Measurements from ENCODE around the gene UNC93A.

Gene UNC93A

DNA sequence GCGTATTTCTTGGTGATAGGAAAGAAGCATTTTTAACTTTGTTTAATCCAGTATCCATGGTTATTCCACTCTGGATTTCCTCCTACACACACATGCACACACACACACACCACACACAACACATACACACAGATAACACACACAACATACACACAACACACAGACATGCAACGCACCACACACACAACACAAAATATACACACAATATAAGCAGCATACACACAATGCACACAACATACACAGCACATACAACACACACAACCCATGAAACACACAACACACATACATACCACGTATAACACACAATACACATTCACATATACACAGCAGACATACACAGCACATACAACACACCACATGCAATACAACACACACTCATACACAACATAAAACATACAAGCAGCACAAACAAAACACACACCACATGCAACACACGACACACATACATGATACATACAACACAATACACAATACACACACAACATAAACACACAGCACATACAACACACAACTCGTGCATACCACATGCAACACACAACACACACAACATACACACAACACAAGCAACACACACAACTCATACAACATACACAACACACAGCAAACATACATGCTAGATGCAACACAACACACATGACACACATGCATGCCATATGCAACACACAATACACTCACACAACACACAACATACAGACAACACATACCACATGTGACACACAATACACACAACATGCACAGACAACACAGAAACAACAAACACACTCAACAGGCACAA is 46.7 kb downstream of the UNC93A start:
- no peaks in the 10 kb centered on the region for H3K79me2 ChIP-seq
- no peaks in the 10 kb centered on the region for H3K27me3 ChIP-seq (ENCODE audit: control insufficient read depth, insufficient read depth, low read length)
- TF ChIP-seq, protein P1, sequence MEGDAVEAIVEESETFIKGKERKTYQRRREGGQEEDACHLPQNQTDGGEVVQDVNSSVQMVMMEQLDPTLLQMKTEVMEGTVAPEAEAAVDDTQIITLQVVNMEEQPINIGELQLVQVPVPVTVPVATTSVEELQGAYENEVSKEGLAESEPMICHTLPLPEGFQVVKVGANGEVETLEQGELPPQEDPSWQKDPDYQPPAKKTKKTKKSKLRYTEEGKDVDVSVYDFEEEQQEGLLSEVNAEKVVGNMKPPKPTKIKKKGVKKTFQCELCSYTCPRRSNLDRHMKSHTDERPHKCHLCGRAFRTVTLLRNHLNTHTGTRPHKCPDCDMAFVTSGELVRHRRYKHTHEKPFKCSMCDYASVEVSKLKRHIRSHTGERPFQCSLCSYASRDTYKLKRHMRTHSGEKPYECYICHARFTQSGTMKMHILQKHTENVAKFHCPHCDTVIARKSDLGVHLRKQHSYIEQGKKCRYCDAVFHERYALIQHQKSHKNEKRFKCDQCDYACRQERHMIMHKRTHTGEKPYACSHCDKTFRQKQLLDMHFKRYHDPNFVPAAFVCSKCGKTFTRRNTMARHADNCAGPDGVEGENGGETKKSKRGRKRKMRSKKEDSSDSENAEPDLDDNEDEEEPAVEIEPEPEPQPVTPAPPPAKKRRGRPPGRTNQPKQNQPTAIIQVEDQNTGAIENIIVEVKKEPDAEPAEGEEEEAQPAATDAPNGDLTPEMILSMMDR (IDR thresholded peaks at IDR 0.05): no peak
- no peak overlapping the region for H3K9ac ChIP-seq
- no peak overlapping the region for H2AFZ ChIP-seq
- H3K4me1 ChIP-seq: no peaks in the 10 kb centered on the region
- H3K9me3 ChIP-seq (ENCODE audit: control insufficient read depth, low read length): no peaks in the 10 kb centered on the region
- H3K4me2 ChIP-seq (ENCODE audit: low read length): no peak overlapping the region
- no peak overlapping the region for H3K4me3 ChIP-seq (ENCODE audit: low read depth, low read length)
- H3K36me3 ChIP-seq (ENCODE audit: control insufficient read depth, insufficient read depth, low read length): no peaks in the 10 kb centered on the region
- H3K27ac ChIP-seq: no peak overlapping the region

DNA sequence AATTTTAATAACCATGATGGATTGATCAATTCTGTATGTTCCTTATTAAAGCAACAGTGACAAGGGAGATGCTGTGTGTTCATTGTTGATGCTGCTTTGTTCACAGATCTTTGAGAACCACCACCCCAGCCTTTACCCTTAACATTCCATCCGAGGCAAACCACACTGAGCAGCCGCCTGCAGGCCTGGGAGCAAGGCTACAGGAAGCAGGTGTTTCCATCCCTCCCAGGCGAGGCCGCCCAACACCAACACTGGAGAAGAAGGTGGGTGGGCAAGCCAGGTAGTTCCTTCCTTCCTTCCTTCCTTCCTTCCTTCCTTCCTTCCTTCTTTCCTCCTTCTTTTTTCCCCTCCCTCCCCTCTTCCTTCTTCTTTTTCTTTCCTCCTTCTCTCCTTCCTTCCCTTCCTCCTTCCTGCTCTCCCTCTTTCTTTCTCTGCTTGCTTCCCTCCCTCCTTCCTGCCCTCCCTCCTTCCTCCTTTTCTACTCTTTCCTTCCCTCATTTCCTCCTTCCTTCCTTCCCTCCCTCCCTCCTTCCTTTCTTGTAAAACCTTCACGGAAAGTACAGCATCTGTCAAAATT is 47.5 kb downstream of the UNC93A start:
- no peak overlapping the region for H2AFZ ChIP-seq
- H3K4me3 ChIP-seq (ENCODE audit: low read depth, low read length): no peak overlapping the region
- H3K9me3 ChIP-seq (ENCODE audit: control insufficient read depth, low read length): no peaks in the 10 kb centered on the region
- H3K36me3 ChIP-seq (ENCODE audit: control insufficient read depth, insufficient read depth, low read length): no peaks in the 10 kb centered on the region
- H3K79me2 ChIP-seq: no peaks in the 10 kb centered on the region
- no peak overlapping the region for H3K27ac ChIP-seq
- H3K4me1 ChIP-seq: no peaks in the 10 kb centered on the region
- no peak overlapping the region for H3K4me2 ChIP-seq (ENCODE audit: low read length)
- no peak overlapping the region for H3K9ac ChIP-seq
- TF ChIP-seq, protein P1 (IDR thresholded peaks at IDR 0.05): no peak
- no peaks in the 10 kb centered on the region for H3K27me3 ChIP-seq (ENCODE audit: control insufficient read depth, insufficient read depth, low read length)

DNA sequence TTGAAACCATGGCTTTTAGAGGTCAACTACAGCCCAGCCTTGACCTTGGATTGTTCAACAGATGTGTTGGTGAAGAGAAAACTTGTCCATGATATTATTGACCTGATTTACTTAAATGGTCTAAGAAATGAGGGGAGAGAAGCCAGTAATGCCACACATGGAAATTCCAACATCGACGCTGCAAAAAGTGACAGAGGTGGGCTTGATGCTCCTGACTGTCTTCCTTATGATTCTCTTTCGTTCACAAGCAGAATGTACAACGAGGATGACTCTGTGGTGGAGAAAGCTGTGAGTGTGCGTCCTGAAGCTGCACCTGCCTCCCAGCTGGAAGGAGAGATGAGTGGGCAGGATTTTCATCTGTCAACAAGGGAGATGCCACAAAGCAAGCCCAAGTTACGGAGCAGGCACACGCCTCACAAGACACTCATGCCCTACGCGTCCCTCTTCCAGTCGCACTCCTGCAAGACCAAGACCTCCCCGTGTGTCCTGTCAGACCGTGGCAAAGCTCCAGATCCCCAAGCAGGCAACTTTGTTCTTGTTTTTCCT is 50.0 kb downstream of the UNC93A start:
- Histone ChIP-seq H2AFZ (no peak overlapping the region), H3K9me3 (ENCODE audit: control insufficient read depth, low read length) (no peaks in the 10 kb centered on the region), H3K9ac (no peak overlapping the region), H3K36me3 (ENCODE audit: control insufficient read depth, insufficient read depth, low read length) (no peaks in the 10 kb centered on the region), H3K4me3 (ENCODE audit: low read depth, low read length) (no peak overlapping the region), H3K4me2 (ENCODE audit: low read length) (no peak overlapping the region), H3K27me3 (ENCODE audit: control insufficient read depth, insufficient read depth, low read length) (no peaks in the 10 kb centered on the region), H3K27ac (no peak overlapping the region), H3K79me2 (no peaks in the 10 kb centered on the region), H3K4me1 (no peaks in the 10 kb centered on the region)
- TF ChIP-seq, protein P1 (IDR thresholded peaks at IDR 0.05): no peak

DNA sequence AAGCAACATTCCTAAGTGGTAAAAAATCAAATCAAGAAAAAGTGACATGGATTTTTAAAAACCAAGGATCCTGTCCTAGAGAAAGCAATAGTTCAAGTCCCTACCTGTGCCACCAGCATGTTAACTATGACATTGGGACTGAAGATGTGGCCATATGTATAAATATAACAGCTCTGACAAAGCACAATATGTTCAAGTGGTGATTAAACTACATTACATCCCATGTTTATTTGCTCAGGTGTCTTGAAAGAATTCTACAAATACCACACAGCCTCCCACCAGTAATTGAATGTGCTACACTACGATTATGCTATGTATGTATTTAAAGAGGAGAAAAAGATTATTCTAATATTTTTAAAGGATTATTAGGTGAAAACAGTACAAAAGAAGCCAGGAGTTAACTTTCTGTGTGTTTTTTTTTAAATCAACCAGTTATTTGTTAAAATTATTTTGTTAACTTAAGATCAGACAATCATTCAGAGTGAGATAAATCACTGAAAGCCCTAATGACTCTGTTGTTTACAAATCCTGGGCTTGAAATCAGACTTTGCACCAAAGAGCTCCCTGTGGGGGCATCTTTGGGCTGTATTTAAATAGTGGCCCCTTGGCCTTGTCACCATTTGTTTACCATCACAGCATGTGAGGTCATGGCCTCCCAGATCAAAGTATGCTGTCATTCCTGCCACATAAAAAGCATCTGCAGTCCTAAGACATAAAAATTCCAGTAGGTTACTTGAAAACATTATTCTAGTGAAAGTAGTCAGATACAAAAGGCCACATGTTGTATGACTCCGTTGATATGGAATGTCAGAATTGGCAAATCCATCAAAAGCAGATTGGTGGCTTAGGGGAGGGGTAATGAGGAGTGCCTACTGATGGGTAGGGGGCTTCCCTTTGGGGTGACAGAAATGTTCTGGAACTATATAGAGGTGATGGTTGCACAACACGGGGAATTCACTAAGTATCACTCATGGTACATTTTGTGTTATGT is 50.8 kb downstream of the UNC93A start:
- H3K4me2 ChIP-seq (ENCODE audit: low read length): no peak overlapping the region
- H3K9me3 ChIP-seq (ENCODE audit: control insufficient read depth, low read length): no peaks in the 10 kb centered on the region
- H3K9ac ChIP-seq: no peak overlapping the region
- no peaks in the 10 kb centered on the region for H3K27me3 ChIP-seq (ENCODE audit: control insufficient read depth, insufficient read depth, low read length)
- no peaks in the 10 kb centered on the region for H3K4me1 ChIP-seq
- no peaks in the 10 kb centered on the region for H3K79me2 ChIP-seq
- TF ChIP-seq, protein P1 (IDR thresholded peaks at IDR 0.05): no peak
- no peak overlapping the region for H3K4me3 ChIP-seq (ENCODE audit: low read depth, low read length)
- no peak overlapping the region for H3K27ac ChIP-seq
- no peak overlapping the region for H2AFZ ChIP-seq
- no peaks in the 10 kb centered on the region for H3K36me3 ChIP-seq (ENCODE audit: control insufficient read depth, insufficient read depth, low read length)

All from parathyroid adenoma (tissue), 2 donors.